ENCODE measurements around the gene RPN1. TPM values are rescaled to one million over a fixed set of nuclear protein-coding genes. Genes with fewer than 3 reads are reported as not detected.

Gene RPN1
- 80.6 and 83.2 TPM in 2 replicates for total RNA-seq
- 115 TPM for total RNA-seq (2013)
- polyA plus RNA-seq, result 40.4 and 47.7 TPM in 2 replicates
- polyA minus RNA-seq, result 192 and 274 TPM in 2 replicates

- peak within 1 kb of the TSS; percentile 89 for H3K4me3 Mint-ChIP-seq
- H4K20me1 ChIP-seq (ENCODE audit: control insufficient read depth, insufficient read depth, low read length, poor library complexity, severe bottlenecking), result peaks cover 30% of the 10 kb centered on the region
- H3K4me2 ChIP-seq (replicated peaks; ENCODE audit: low read depth, low read length, poor library complexity, severe bottlenecking), result peak within 1 kb of the TSS; percentile 87
- H3K27ac Mint-ChIP-seq, result peak within 1 kb of the TSS; percentile 91
- H3K4me1 ChIP-seq (ENCODE audit: control insufficient read depth in 2 of 2, insufficient read depth in 2 of 2, low read length in 2 of 2), result peaks cover 15 to 25% of the 10 kb centered on the region in 2 donors
- H3K4me3 ChIP-seq (ENCODE audit: control extremely low read depth in 1 of 5, extremely low read depth in 1 of 5, insufficient read depth in 1 of 5, low read depth in 2 of 5, low read length in 4 of 5), result peak within 1 kb of the TSS; percentile 74 to 100 (median 90)
- H3K9ac ChIP-seq (ENCODE audit: low read length), result peak within 1 kb of the TSS; percentile 99
- H3K9me3 Mint-ChIP-seq (ENCODE audit: insufficient read depth), result no peaks in the 10 kb centered on the region
- no peak for TF ChIP-seq EZH2 (IDR thresholded peaks at IDR 0.05; ENCODE audit: borderline replicate concordance, insufficient read depth, low read depth, low read length, poor library complexity, severe bottlenecking)
- TF ChIP-seq CTCF (IDR thresholded peaks at IDR 0.05), result no peak
- WGBS (ENCODE audit: insufficient coverage), result under 1% methylated on average over 93 of the region's 96 CpGs
- CTCF ChIA-PET, result interaction anchor here (1.0 to 2.2 kb wide), 5 partner anchors 30 to 144 kb away, joined by 3 to 10 read pairs (median 5); no protein-coding TSS in a partner anchor
- H3K27me3 ChIP-seq (replicated peaks in 1 of 4; ENCODE audit: control extremely low read depth in 1 of 4, control insufficient read depth in 3 of 4, insufficient read depth in 4 of 4, low read length in 3 of 4), result no peaks in the 10 kb centered on the region
- POLR2A ChIA-PET, result interaction anchor here (0.6 to 1.4 kb wide), 7 partner anchors 16 to 229 kb away, joined by 3 to 15 read pairs (median 3); partner anchors contain the start of genes ACAD9 and RAB7A
- H3K4me1 Mint-ChIP-seq, result peaks cover 31% of the 10 kb centered on the region
- H3K9me3 ChIP-seq (ENCODE audit: control extremely low read depth in 1 of 3, control insufficient read depth in 2 of 3, insufficient read depth in 1 of 3, low read length in 2 of 3), result no peaks in the 10 kb centered on the region
- intact Hi-C loops (cut with micrococcal nuclease), result loop anchor here (1.0 to 2.0 kb wide), 5 partner anchors 30 to 632 kb away; partner anchors contain the start of gene ACAD9
- DNase-seq, result peak; percentile 96
- H3K36me3 ChIP-seq (replicated peaks in 1 of 2; ENCODE audit: control extremely low read depth in 1 of 2, control insufficient read depth in 1 of 2, extremely low read depth in 1 of 2, insufficient read depth in 2 of 2, low read length in 1 of 2), result no peaks in the 10 kb centered on the region
- peak within 1 kb of the TSS; percentile 89 to 98 for H3K27ac ChIP-seq (ENCODE audit: low read length in 2 of 2)
- ATAC-seq (ENCODE audit: low read depth), result peak; percentile 97
- peaks cover 52% of the 10 kb centered on the region for H3K79me2 ChIP-seq (ENCODE audit: control insufficient read depth, insufficient read depth, low read length)
- H2AFZ ChIP-seq (ENCODE audit: insufficient read depth, low read depth, low read length, poor library complexity, severe bottlenecking), result peak within 1 kb of the TSS; percentile 81
- no peaks in the 10 kb centered on the region for H3K27me3 Mint-ChIP-seq
Measured at GRCh38 chr3:128650096-128651050, at the start of gene RPN1. TSS of gene RPN1 (minus strand) at chr3:128650818. CDS start at chr3:128650800, 18 bp downstream.

Measured in B cell (primary cell).